Ascending aorta (tissue), 2 donors: ENCODE measurements around the gene MYO3B. TPM values are rescaled to one million over a fixed set of nuclear protein-coding genes. Genes with fewer than 3 reads are reported as not detected.

Experiments
- DNase-seq, 2 donors: peaks; one replicate each; pipeline ENCODE4 v3.0.0-alpha.2; 2019; ENCODE audit warnings: low spot score in 2 of 2
- H3K27ac ChIP-seq, 2 donors: fragments of 200-600 bp; sonication (generic); one replicate each; pipeline ENCODE4 v1.5.1; 2016 to 2017; ENCODE audit warnings: mild to moderate bottlenecking in 1 of 2
- H3K27me3 ChIP-seq: fragments of 200-600 bp; sonication (generic); one replicate; pipeline ENCODE4 v1.5.1; 2017
- H3K36me3 ChIP-seq, 2 donors: fragments of 200-600 bp; sonication (generic); one replicate each; pipeline ENCODE4 v1.5.1; 2016
- H3K4me1 ChIP-seq, 2 donors: fragments of 200-600 bp; sonication (generic); one replicate each; pipeline ENCODE4 v1.5.1; 2016 to 2017; ENCODE audit warnings: mild to moderate bottlenecking in 1 of 2
- H3K4me3 ChIP-seq, 2 donors: fragments of 200-600 bp; sonication (generic); one replicate each; pipeline ENCODE4 v1.5.1; 2016 to 2017; ENCODE audit warnings: mild to moderate bottlenecking in 1 of 2
- H3K9me3 ChIP-seq, 2 donors: fragments of 200-600 bp; sonication (generic); one replicate each; pipeline ENCODE4 v1.5.1; 2016
- CTCF ChIP-seq, 3 experiments: fragments of 200-600 bp in 2 of 3; fragments of 450-650 bp in 1 of 3; sonication (generic) in 2 of 3; IDR thresholded peaks; one replicate each; pipeline ENCODE4 v1.5.1; 2016 to 2019; ENCODE audit warnings: antibody characterized with exemption in 3 of 3, mild to moderate bottlenecking in 1 of 3, moderate library complexity in 1 of 3
- intact Hi-C: fragments of 100-400 bp; cut with DNase I; formaldehyde crosslinking; loops from one replicate; pipeline ENCODE4 v1.15.1; 2023
- total RNA-seq: library from RNA; depleted of rRNA; stranded (reverse); fragments of >200 nt; gene quantifications from one replicate; pipeline ENCODE4 v1.1.0, GENCODE V29; 2016

The MYO3B gene
- total RNA-seq, 1 donor from 2014 or later = not detected

GRCh38 chr2:170291474-170291873 lies 113.5 kb downstream of the MYO3B start:
- TF ChIP-seq CTCF (IDR thresholded peaks at IDR 0.05) = no peak
- intact Hi-C loops = no loop called here

GRCh38 chr2:170292415-170292814 lies 114.5 kb downstream of the MYO3B start:
- intact Hi-C loops = no loop called here
- DNase-seq = no peak

More at GRCh38 chr2:170291474-170291873, 113.5 kb downstream of the MYO3B start:
- no peaks in the 10 kb centered on the region for H3K27me3 ChIP-seq
- DNase-seq = no peak
- H3K4me3 ChIP-seq = no peak overlapping the region
- no peaks in the 10 kb centered on the region for H3K36me3 ChIP-seq
- no peak overlapping the region for H3K27ac ChIP-seq
- peaks cover 0 to 2% of the 10 kb centered on the region in 2 donors for H3K9me3 ChIP-seq
- no peaks in the 10 kb centered on the region for H3K4me1 ChIP-seq

GRCh38 chr2:170297496-170297895 lies 119.5 kb downstream of the MYO3B start:
- Histone ChIP-seq H3K27me3 (no peaks in the 10 kb centered on the region), H3K36me3 (no peaks in the 10 kb centered on the region), H3K4me1 (no peaks in the 10 kb centered on the region), H3K4me3 (no peak overlapping the region), H3K9me3 (no peaks in the 10 kb centered on the region), H3K27ac (no peak overlapping the region)
- no peak for TF ChIP-seq CTCF (IDR thresholded peaks at IDR 0.05)
- no peak for DNase-seq
- intact Hi-C loops = no loop called here

More at GRCh38 chr2:170292415-170292814, 114.5 kb downstream of the MYO3B start:
- TF ChIP-seq CTCF (IDR thresholded peaks at IDR 0.05) = no peak
- H3K9me3 ChIP-seq = no peaks in the 10 kb centered on the region
- H3K27me3 ChIP-seq = no peaks in the 10 kb centered on the region
- no peak overlapping the region for H3K27ac ChIP-seq
- no peak overlapping the region for H3K4me3 ChIP-seq
- no peaks in the 10 kb centered on the region for H3K4me1 ChIP-seq
- H3K36me3 ChIP-seq = no peaks in the 10 kb centered on the region

- Histone ChIP-seq H3K27ac (no peak overlapping the region), H3K4me1 (no peaks in the 10 kb centered on the region), H3K4me3 (no peak overlapping the region), H3K36me3 (no peaks in the 10 kb centered on the region), H3K9me3 (no peaks in the 10 kb centered on the region), H3K27me3 (no peaks in the 10 kb centered on the region)
- DNase-seq = no peak
- intact Hi-C loops = no loop called here
- no peak for TF ChIP-seq CTCF (IDR thresholded peaks at IDR 0.05)
Measured at GRCh38 chr2:170298115-170298514, 120.2 kb downstream of the MYO3B start.

- intact Hi-C loops = no loop called here
- H3K27me3 ChIP-seq = no peaks in the 10 kb centered on the region
Measured at GRCh38 chr2:170298861-170299429, 121.0 kb downstream of the MYO3B start.

More at GRCh38 chr2:170298861-170299429, 121.0 kb downstream of the MYO3B start:
- Histone ChIP-seq H3K36me3 (no peaks in the 10 kb centered on the region), H3K27ac (no peak overlapping the region), H3K4me1 (no peaks in the 10 kb centered on the region), H3K9me3 (no peaks in the 10 kb centered on the region), H3K4me3 (no peak overlapping the region)
- no peak for DNase-seq
- no peak for TF ChIP-seq CTCF (IDR thresholded peaks at IDR 0.05)
